H1 (cell line): Measurements from ENCODE around the gene RRP9. TPM values are rescaled to one million over a fixed set of nuclear protein-coding genes. Genes with fewer than 3 reads are reported as not detected.

ENCODE experiments used
- CTCF ChIA-PET: fragments of 300-600 bp; sonication (Branson Sonifier 250); formaldehyde crosslinking; loops from one replicate; lab custom pipeline; 2021; ENCODE audit not compliant: partially characterized antibody; lab: Charles Lee
- POLR2A ChIA-PET: fragments of 300-600 bp; sonication (Branson Sonifier 250); formaldehyde crosslinking; loops from one replicate; lab custom pipeline; 2021; ENCODE audit warnings: inconsistent platforms; ENCODE audit not compliant: partially characterized antibody; lab: Charles Lee
- DNase-seq, 2 experiments: peaks; one replicate each; pipeline versions ENCODE4 v3.0.0 to v3.0.0-alpha.2; 2010 to 2022; ENCODE audit warnings: low spot score in 2 of 2, low read depth in 1 of 2, mixed read lengths in 1 of 2
- FAIRE-seq: peaks from 2 replicates; lab custom pipeline; 2011; peaks lifted over from hg19 to GRCh38; lab: Jason Lieb, UNC
- H2AFZ ChIP-seq: 2 replicates; pipeline ENCODE4 v1.8.1; 2012; ENCODE audit warnings: low read length, inconsistent platforms
- H2AK5ac ChIP-seq: 2 replicates; pipeline ENCODE4 v1.6.1; 2013; ENCODE audit warnings: low read depth, low read length
- H2BK120ac ChIP-seq: replicated peaks from 2 replicates; pipeline ENCODE3; 2013; ENCODE audit warnings: low read depth, low read length, inconsistent platforms
- H2BK12ac ChIP-seq: 2 replicates; pipeline ENCODE4 v1.6.1; 2013; ENCODE audit warnings: low read depth, low read length
- H2BK15ac ChIP-seq: 2 replicates; pipeline ENCODE4 v1.6.1; 2013; ENCODE audit warnings: low read length
- H2BK20ac ChIP-seq: 2 replicates; pipeline ENCODE4 v1.6.1; 2013; ENCODE audit warnings: low read length
- H2BK5ac ChIP-seq: 2 replicates; pipeline ENCODE4 v1.6.1; 2013; ENCODE audit warnings: low read depth, low read length
- H3K14ac ChIP-seq: 2 replicates; pipeline ENCODE4 v1.6.1; 2013; ENCODE audit warnings: inconsistent platforms; ENCODE audit not compliant: insufficient read length
- H3K18ac ChIP-seq: 2 replicates; pipeline ENCODE4 v1.6.1; 2013; ENCODE audit warnings: low read length; ENCODE audit errors: extremely low read depth
- H3K23ac ChIP-seq: 2 replicates; pipeline ENCODE4 v1.6.1; 2013; ENCODE audit warnings: inconsistent platforms; ENCODE audit not compliant: insufficient read length
- H3K23me2 ChIP-seq: 2 replicates; pipeline ENCODE4 v1.6.1; 2013; ENCODE audit warnings: low read depth, low read length
- H3K27ac ChIP-seq: 2 replicates; pipeline ENCODE4 v1.6.1; 2011; ENCODE audit warnings: low read depth, low read length, inconsistent platforms
- H3K27me3 ChIP-seq, 4 experiments: replicated peaks in 1 of 4; 1 replicate in 1 of 4; 2 replicates in 3 of 4; pipeline versions ENCODE4 v1.6.1 to v1.8.1; 2011 to 2013; ENCODE audit warnings: low read length in 3 of 4, mild to moderate bottlenecking in 3 of 4, inconsistent platforms in 2 of 4, mixed read lengths in 2 of 4, moderate library complexity in 1 of 4; ENCODE audit not compliant: control insufficient read depth in 3 of 4, insufficient read depth in 3 of 4; ENCODE audit errors: extremely low read depth in 1 of 4
- H3K36me3 ChIP-seq, 4 experiments: 2 replicates each; pipeline versions ENCODE4 v1.6.1 to v1.8.1; 2011 to 2013; ENCODE audit warnings: mild to moderate bottlenecking in 4 of 4, low read length in 3 of 4, moderate library complexity in 2 of 4, control low read depth in 1 of 4, inconsistent platforms in 1 of 4; ENCODE audit not compliant: insufficient read depth in 4 of 4, control insufficient read depth in 2 of 4
- H3K4ac ChIP-seq: replicated peaks from 2 replicates; pipeline ENCODE3; 2013; ENCODE audit warnings: low read length, low read depth, mixed read lengths, inconsistent platforms; ENCODE audit not compliant: insufficient read length
- H3K4me1 ChIP-seq, 4 experiments: replicated peaks in 1 of 4; 1 replicate in 1 of 4; 2 replicates in 3 of 4; pipeline versions ENCODE4 v1.6.1 to v1.8.1; 2011 to 2013; ENCODE audit warnings: low read length in 3 of 4, inconsistent platforms in 2 of 4, mixed read lengths in 1 of 4; ENCODE audit not compliant: insufficient read depth in 4 of 4, control insufficient read depth in 3 of 4
- H3K4me2 ChIP-seq, 2 experiments: 2 replicates each; pipeline versions ENCODE4 v1.6.1 to v1.8.1; 2011 to 2013; ENCODE audit warnings: low read depth in 2 of 2, low read length in 2 of 2, control low read depth in 1 of 2, inconsistent platforms in 1 of 2, mild to moderate bottlenecking in 1 of 2; ENCODE audit not compliant: insufficient read depth in 1 of 2
- H3K4me3 ChIP-seq, 4 experiments: fragments of 200-600, 300-600 bp in 1 of 4; sonication (generic), shearing (Covaris generic), sonication (Bioruptor Twin) in 1 of 4; 2 replicates each; pipeline versions ENCODE4 v1.5.1 to v1.8.1; 2011 to 2016; ENCODE audit warnings: low read length in 4 of 4, low read depth in 3 of 4, control low read depth in 2 of 4, inconsistent platforms in 2 of 4, mild to moderate bottlenecking in 2 of 4, mixed read lengths in 1 of 4, moderate library complexity in 1 of 4; ENCODE audit not compliant: insufficient read depth in 2 of 4; ENCODE audit errors: extremely low read depth in 1 of 4
- H3K56ac ChIP-seq: replicated peaks from 2 replicates; pipeline ENCODE3; 2013; ENCODE audit warnings: low read depth, mild to moderate bottlenecking, mixed read lengths, low read length, inconsistent platforms; ENCODE audit not compliant: insufficient read length
- H3K79me1 ChIP-seq: 2 replicates; pipeline ENCODE4 v1.6.1; 2013; ENCODE audit warnings: low read depth, low read length, control low read depth
- H3K79me2 ChIP-seq, 2 experiments: 2 replicates each; pipeline versions ENCODE4 v1.6.1 to v1.8.1; 2012 to 2013; ENCODE audit warnings: low read length in 2 of 2, mild to moderate bottlenecking in 2 of 2, inconsistent platforms in 1 of 2; ENCODE audit not compliant: insufficient read depth in 2 of 2, control insufficient read depth in 1 of 2
- H3K9ac ChIP-seq, 4 experiments: replicated peaks in 1 of 4; 1 replicate in 1 of 4; 2 replicates in 3 of 4; pipeline versions ENCODE4 v1.6.1 to v1.8.1; 2011 to 2013; ENCODE audit warnings: low read depth in 3 of 4, low read length in 3 of 4, control low read depth in 2 of 4, mild to moderate bottlenecking in 2 of 4, moderate library complexity in 2 of 4, inconsistent platforms in 1 of 4; ENCODE audit errors: extremely low read depth in 1 of 4
- H3K9me3 ChIP-seq, 2 experiments: 2 replicates each; pipeline versions ENCODE4 v1.6.1 to v1.8.1; 2012 to 2013; ENCODE audit warnings: mild to moderate bottlenecking in 2 of 2, moderate library complexity in 2 of 2, control low read depth in 1 of 2, inconsistent platforms in 1 of 2, low read depth in 1 of 2, low read length in 1 of 2, mixed read lengths in 1 of 2; ENCODE audit not compliant: insufficient read depth in 2 of 2
- H4K20me1 ChIP-seq, 2 experiments: replicated peaks in 1 of 2; 2 replicates each; pipeline versions ENCODE3 to v1.8.1; 2011 to 2013; ENCODE audit warnings: inconsistent platforms in 2 of 2, low read length in 2 of 2, mild to moderate bottlenecking in 1 of 2; ENCODE audit not compliant: insufficient read depth in 2 of 2, control insufficient read depth in 1 of 2
- H4K5ac ChIP-seq: 2 replicates; pipeline ENCODE4 v1.6.1; 2013; ENCODE audit warnings: low read length, low read depth, mixed read lengths, inconsistent platforms; ENCODE audit not compliant: insufficient read length
- H4K8ac ChIP-seq: 2 replicates; pipeline ENCODE4 v1.8.0; 2013; ENCODE audit warnings: mild to moderate bottlenecking, moderate library complexity, low read length, inconsistent platforms; ENCODE audit not compliant: insufficient read depth; ENCODE audit errors: extremely low read depth
- H4K91ac ChIP-seq: replicated peaks from 2 replicates; pipeline ENCODE3; 2013; ENCODE audit warnings: low read length, mixed read lengths, inconsistent platforms; ENCODE audit not compliant: insufficient read length
- ATF3 ChIP-seq: IDR thresholded peaks from 2 replicates; pipeline ENCODE4 v1.6.1; 2011; ENCODE audit warnings: low read depth, mild to moderate bottlenecking, low read length; ENCODE audit not compliant: insufficient read depth
- CHD1 ChIP-seq: IDR thresholded peaks from 2 replicates; pipeline ENCODE4 v1.6.1; 2012; ENCODE audit warnings: low read depth, low read length, improper control_type of control experiment
- E2F6 ChIP-seq: IDR thresholded peaks from 2 replicates; pipeline ENCODE4 v1.6.1; 2012; ENCODE audit warnings: inconsistent platforms
- HDAC2 ChIP-seq, 2 experiments: fragments of 300-600 bp in 1 of 2; sonication (generic) in 1 of 2; IDR thresholded peaks; 2 replicates each; pipeline ENCODE4 v1.6.1; 2011 to 2012; ENCODE audit warnings: low read depth in 2 of 2, low read length in 2 of 2, mild to moderate bottlenecking in 2 of 2, moderate library complexity in 2 of 2, borderline replicate concordance in 1 of 2, inconsistent platforms in 1 of 2
- JUND ChIP-seq: IDR thresholded peaks from 2 replicates; pipeline ENCODE4 v1.6.1; 2011; ENCODE audit warnings: mild to moderate bottlenecking, improper control_type of control experiment, low read length
- KDM1A ChIP-seq: fragments of 200-600, 300-600 bp; sonication (generic); IDR thresholded peaks from 2 replicates; pipeline ENCODE4 v1.7.1; 2016; ENCODE audit warnings: mild to moderate bottlenecking, low read length, borderline replicate concordance
- POLR2AphosphoS5 ChIP-seq: IDR thresholded peaks from 2 replicates; pipeline ENCODE4 v1.6.1; 2011; ENCODE audit warnings: low read depth, low read length
- RFX5 ChIP-seq: IDR thresholded peaks from 2 replicates; pipeline ENCODE4 v1.6.1; 2011; ENCODE audit warnings: low read depth, low read length, improper control_type of control experiment, borderline replicate concordance
- TCF12 ChIP-seq: IDR thresholded peaks from 2 replicates; pipeline ENCODE4 v1.6.1; 2011; ENCODE audit warnings: low read depth, mild to moderate bottlenecking, low read length
- USF2 ChIP-seq: IDR thresholded peaks from 2 replicates; pipeline ENCODE4 v1.6.1; 2011; ENCODE audit warnings: low read length, improper control_type of control experiment
- YY1 ChIP-seq: IDR thresholded peaks from 2 replicates; pipeline ENCODE4 v1.6.1; 2011; ENCODE audit warnings: low read depth, mild to moderate bottlenecking, low read length
- WGBS, 2 experiments: shearing (Covaris generic) in 1 of 2; methylation state at CpG; one replicate each; pipeline versions ENCODE4 v1.1.6 to v1.1.7; 2013 to 2015; ENCODE audit warnings: low lambda C conversion rate in 2 of 2, mixed read lengths in 2 of 2, inconsistent platforms in 1 of 2, low coverage in 1 of 2, missing lambda C conversion rate in 1 of 2; ENCODE audit not compliant: insufficient replicate concordance in 2 of 2, insufficient coverage in 1 of 2, insufficient read length in 1 of 2; ENCODE audit errors: extremely low coverage in 1 of 2, missing lambda C conversion rate in 1 of 2; 5-methylcytosine and 5-hydroxymethylcytosine counted together
- polyA plus RNA-seq, 7 experiments: library from polyadenylated mRNA; depleted of rRNA in 3 of 7; stranded (reverse) in 5 of 7; unstranded in 2 of 7; fragments of >200 nt in 5 of 7; fragments of 200-250 nt in 2 of 7; gene quantifications; 1 replicate in 5 of 7; 2 replicates in 1 of 7; 4 replicates in 1 of 7; pipeline versions ENCODE4 v1.2.1 to v1.2.3, GENCODE V29; 2011 to 2013; ENCODE audit warnings: missing spikeins in 2 of 7, mixed read lengths in 2 of 7
- total RNA-seq: library from RNA; stranded (reverse); fragmentation: NEBNext Ultra II Directional; extraction: Animal tissue kit (Norgen Biotek cat#: 25700); gene quantifications from 2 replicates; pipeline ENCODE4 v1.2.1, GENCODE V29; 2021

The RRP9 gene
- total and polyA plus RNA-seq, 2 of the 8 experiments (the other 6 are each of a cell fraction or from before 2014, with no cell fraction given), result 55.6 to 68.9 TPM

- Histone ChIP-seq H2BK12ac (no peak overlapping the region), H3K56ac (no peak overlapping the region), H4K91ac (no peak overlapping the region), H2BK20ac (no peak overlapping the region), H3K4me3 (no peak overlapping the region), H3K4ac (no peak overlapping the region), H3K36me3 (no peaks in the 10 kb centered on the region), H3K23me2 (peaks cover 8% of the 10 kb centered on the region; the same call in 1 of the 2 replicates), H2BK5ac (no peak overlapping the region), H3K27ac (no peak overlapping the region), H3K18ac (no peak overlapping the region), H2BK15ac (no peak overlapping the region), H3K23ac (no peak overlapping the region), H2AK5ac (no peak overlapping the region), H3K79me1 (no peaks in the 10 kb centered on the region), H3K27me3 (peaks cover 3 to 27% (median 12%) of the 10 kb centered on the region in 4 experiments), H4K8ac (no peak overlapping the region), H2BK120ac (no peak overlapping the region), H3K4me2 (no peak overlapping the region), H3K14ac (no peak overlapping the region), H2AFZ (no peak overlapping the region), H4K5ac (no peak overlapping the region), H4K20me1 (peaks cover 0 to 7% of the 10 kb centered on the region in 2 experiments), H3K4me1 (peaks cover 4 to 27% (median 16%) of the 10 kb centered on the region in 4 experiments), H3K9ac (no peak overlapping the region), H3K9me3 (no peaks in the 10 kb centered on the region), H3K79me2 (no peaks in the 10 kb centered on the region)
- ChIA-PET POLR2A (interaction anchor here (1.2 to 29.3 kb wide), 6 partner anchors 8 to 84 kb away, joined by 3 to 923 read pairs (median 37); partner anchors contain the start of genes ABHD14A, ABHD14B, ACY1 and GPR62), CTCF (interaction anchor here (1.2 to 6.7 kb wide), 4 partner anchors 12 to 40 kb away, joined by 3 to 64 read pairs (median 26); partner anchors contain the start of genes ABHD14A, ABHD14B, ACY1 and PARP3)
- WGBS, 2 experiments, result 92% methylated on average over 10 of the region's 10 CpGs; no CpG with 5 or more reads in 1 of the 2 experiments
- no peak for FAIRE-seq
- TF ChIP-seq RFX5, result no peak
- no peak for TF ChIP-seq KDM1A
- TF ChIP-seq USF2, result no peak
- TF ChIP-seq POLR2AphosphoS5, result no peak
- TF ChIP-seq JUND, result no peak
- TF ChIP-seq YY1, result no peak
- TF ChIP-seq HDAC2 (IDR thresholded peaks at IDR 0.05; ENCODE audit: borderline replicate concordance in 1 of 2, low read depth in 2 of 2, low read length in 2 of 2), result no peak
- TF ChIP-seq CHD1, result no peak
- TF ChIP-seq E2F6, result no peak
- TF ChIP-seq TCF12, result no peak
- no peak for TF ChIP-seq ATF3
- DNase-seq, result no peak
Observed at GRCh38 chr3:51960386-51960785, 18.7 kb upstream of the RRP9 start.
